Measurements from ENCODE around the gene NAAA.

- TF ChIP-seq CTCF (IDR thresholded peaks at IDR 0.05; ENCODE audit: borderline replicate concordance, extremely low read depth, low read length, poor library complexity, severe bottlenecking) = no peak
- TF ChIP-seq EZH2 (IDR thresholded peaks at IDR 0.05; ENCODE audit: borderline replicate concordance, low read depth, low read length, severe bottlenecking) = no peak
Measured at GRCh38 chr4:75963558-75963957, 22.7 kb upstream of the NAAA start.
